NOMO-1 treated with dmso at 0.1 percent for 144 hours (cell line): ENCODE measurements around the gene WDR46.
"Not testable (repeated sequence)": the region's sequence is repeated elsewhere in the genome, so short reads cannot be mapped to it uniquely, and the experiment has no call there.

Source experiments
- DNase-seq: peaks from one replicate; lab custom pipeline; 2025; ENCODE audit not compliant: unreplicated experiment; lab: John Stamatoyannopoulos, UW

The WDR46 gene

DNA sequence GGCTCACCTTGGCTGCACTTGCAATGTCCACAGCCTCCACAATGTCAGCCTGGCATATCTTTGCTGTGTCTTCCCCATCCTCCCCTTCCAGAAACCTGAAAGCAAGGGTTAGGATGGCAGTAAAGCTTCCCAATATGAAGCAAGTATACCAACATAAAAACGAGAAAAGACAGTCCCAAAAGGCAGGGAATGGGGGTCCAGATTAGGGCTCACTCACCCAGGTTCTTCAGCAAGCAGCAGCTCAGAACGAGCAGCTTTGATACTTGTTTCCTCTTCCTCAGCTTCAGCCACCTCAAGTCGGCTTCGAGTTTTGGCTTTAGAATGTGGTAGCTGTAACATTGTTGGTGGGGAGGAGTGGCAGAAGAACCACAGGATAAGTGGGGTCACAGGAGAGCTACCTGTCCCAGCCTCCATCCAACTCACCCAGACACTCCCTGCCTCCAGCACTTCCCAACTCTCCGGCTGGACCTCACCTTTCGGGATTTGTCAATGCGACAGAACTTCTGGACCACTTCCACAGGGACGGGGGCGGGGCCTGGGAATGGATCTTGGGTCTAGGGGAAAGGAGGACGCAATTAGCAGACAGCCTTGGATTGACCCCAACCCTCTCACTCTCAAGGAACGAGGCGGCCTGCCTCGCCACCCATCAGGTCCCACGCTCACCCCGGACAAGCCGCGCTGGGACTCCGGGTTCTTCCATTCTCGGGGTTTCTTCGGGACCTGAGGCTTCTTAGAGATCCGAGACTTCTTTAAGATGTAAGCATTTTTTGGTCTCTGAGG, 708 bp downstream of the WDR46 start:
- DNase-seq: no peak

DNA sequence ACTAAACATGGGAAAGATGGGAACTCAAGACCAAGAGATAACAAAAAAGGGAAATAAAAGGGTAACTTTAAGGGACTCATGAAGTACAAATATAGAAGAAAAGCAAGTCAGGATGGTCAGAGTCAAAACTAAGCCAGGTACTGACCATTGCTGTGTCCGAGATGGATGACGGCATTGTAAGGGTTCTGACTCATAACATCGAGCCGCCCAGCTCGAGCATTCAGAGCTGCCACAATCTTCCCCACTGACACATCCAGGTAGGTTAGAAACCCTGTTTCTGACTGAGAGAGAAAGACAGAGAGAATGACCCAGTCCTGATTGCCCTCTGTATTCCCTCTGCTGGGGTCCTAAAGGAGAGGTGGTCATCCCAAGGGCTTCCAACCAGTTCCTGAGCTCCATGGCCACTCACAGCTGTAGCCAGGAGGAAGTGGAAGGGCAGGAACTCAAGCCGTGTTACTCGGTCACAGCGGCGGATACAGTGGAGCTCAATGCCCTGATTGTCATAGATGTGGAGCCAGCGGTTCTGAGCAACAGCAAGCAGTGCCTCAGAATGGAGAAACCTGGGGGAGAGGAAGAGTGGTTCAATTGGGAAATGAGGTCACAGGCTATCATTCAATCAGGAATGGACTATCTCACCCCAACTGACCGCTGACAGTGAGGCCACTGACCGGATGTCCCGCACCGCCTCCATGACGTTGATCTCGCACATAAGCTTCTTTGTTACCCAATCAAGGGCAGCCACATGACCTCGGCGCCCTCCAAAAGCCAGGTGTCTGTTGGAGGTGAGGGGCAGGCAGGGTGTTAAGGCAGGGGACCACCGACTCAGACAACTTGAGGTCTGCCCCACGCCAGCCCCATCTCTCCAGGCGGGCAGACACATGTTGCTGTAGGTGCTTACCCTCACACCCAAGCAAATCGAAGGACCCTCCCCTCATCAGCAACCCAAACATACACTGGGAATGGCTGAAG, 1.8 kb downstream of the WDR46 start:
- no peak for DNase-seq

DNA sequence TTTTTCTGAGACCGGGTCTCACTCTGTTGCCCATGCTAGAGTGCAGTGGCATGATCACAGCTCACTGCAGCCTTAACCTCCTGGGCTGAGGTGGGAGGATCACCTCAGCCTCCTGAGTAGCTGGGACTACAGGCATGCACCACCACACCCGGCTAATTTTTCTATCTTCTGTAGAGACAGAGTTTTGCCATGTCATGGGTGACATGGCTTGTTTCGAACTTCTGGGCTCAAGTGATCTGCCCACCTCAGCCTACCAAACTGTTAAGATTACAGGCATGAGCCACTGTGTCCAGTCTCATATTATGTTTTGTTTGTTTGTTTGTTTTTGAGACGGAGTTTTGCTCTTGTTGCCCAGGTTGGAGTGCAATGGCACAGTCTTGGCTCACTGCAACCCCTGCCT, 3.8 kb downstream of the WDR46 start:
- DNase-seq: not testable (repeated sequence)

DNA sequence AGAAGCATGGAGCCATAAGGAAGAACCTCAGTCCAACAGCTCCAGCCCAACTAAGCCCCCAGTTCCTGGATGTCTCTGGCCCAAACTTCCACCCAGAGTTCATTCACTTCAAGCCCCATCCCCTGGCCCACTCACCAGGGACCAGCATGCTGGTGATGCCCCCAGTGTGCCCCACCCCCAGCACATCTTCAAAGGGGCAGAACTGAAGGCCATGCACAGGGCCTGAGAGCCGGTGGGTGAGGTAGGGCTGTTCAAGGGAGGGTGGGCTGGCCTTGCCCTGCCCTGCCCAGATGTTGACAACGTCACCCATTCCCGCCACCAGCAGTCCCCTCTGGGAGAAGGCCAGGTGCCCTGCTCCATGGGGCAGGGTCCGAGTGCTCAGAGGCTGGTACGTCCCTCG, 8.5 kb downstream of the WDR46 start:
- no peak for DNase-seq

DNA sequence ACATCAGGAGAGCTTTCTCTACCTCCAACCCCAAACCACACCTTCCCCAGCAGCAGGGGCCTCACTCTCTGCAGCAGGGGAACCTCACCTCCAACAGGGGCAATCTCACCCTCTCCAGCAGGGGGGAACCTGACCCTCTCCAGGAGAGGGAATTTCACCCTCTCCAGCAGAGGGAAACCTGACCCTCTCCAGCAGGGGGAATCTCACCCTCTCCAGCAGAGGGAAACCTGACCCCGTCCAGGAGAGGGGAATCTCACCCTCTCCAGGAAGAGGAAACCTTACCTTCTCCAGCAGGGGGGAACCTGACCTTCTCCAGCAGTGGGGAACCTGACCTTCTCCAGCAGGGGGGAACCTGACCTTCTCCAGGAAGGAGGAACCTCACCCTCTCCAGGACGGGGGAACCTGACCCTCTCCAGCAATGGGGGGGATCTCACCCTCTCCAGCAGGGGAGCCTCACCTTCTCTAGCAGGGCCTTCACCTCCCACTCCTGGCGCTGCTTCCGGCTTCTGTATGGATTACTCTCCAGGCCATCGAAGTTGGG, 9.0 kb downstream of the WDR46 start:
- DNase-seq: no peak

DNA sequence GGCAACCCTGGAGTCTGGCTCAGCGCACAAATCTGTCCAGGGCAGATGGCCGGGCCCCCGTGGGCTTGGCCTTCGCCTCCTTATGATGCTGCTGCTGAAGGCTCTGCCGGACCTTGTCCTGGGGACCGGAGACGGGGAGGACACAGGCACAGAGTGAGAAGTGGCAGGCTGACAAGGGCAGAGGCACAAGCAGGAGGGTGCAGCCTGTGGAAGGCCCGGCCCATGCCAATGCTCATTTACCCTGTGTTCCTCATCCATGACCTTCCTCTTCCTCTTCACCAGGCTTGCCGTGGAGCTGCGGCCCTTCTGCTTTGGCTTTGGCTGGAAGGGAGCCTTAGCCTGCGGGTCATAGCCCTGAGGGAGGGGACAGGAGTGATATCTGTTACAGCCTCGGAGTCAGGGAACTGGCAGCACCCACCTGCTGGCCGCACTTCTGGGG, 9.8 kb downstream of the WDR46 start:
- DNase-seq: no peak

DNA sequence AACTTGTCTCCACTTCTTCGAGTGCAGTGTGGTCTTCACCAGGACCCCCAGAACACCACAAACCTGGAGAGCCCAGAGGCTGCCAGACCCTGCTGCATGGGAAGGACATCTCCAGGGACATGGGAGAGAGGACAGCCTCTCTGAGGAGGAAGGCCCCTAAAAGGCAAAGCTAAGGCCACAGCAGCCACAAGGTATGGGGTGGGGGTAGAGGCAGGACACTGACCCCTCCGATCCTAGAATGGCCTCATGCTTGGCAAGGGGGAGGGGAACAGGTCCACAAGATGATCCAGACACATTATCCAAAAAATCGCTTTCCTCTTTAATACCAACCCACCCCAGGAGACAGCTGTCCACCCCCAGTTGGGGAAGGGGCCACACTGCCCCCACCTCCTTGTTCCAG, 10.2 kb downstream of the WDR46 start:
- DNase-seq: no peak

DNA sequence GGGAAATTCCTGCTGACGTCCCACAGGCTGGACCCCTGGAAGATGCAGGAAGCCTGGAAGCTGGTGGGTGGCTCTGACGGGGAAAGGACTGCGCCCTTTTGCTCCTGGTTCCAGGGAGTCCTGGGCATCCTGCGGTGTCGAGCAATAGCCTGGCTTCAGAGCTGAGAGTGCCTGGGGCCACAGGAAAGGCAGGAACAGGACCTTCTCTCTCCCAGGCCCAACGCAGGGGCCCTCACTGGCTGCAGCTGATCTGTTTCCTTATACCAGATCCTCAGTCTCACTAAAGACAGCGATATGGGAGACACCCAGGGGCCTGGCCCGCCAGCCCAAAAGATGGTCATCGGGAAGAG, 10.7 kb downstream of the WDR46 start:
- no peak for DNase-seq

DNA sequence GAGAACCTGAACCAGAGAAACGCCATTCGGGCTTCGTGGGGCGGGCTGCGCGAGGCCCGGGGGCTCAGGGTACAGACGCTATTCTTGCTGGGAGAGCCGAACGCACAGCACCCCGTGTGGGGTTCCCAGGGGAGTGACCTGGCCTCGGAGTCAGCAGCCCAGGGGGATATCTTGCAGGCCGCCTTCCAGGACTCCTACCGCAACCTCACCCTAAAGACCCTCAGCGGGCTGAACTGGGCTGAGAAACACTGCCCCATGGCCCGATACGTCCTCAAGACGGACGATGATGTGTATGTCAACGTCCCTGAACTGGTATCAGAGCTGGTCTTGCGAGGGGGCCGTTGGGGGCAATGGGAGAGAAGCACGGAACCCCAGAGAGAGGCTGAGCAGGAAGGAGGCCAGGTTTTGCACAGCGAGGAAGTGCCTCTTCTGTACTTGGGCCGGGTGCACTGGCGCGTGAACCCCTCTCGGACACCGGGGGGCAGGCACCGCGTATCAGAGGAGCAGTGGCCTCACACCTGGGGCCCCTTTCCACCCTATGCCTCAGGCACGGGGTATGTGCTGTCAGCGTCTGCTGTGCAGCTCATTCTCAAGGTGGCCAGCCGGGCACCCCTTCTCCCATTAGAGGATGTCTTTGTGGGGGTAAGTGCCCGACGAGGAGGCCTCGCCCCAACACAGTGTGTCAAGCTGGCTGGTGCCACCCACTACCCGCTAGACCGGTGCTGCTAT, 11.2 kb downstream of the WDR46 start:
- DNase-seq: no peak

GRCh38 chr6:33276864-33277662, 12.0 kb downstream of the WDR46 start, which contains the start of gene B3GALT4:
Gene B3GALT4 (plus strand): TSS chr6:33277123. CDS start chr6:33277420, 297 bp downstream.
- DNase-seq: peak; percentile 69

DNA sequence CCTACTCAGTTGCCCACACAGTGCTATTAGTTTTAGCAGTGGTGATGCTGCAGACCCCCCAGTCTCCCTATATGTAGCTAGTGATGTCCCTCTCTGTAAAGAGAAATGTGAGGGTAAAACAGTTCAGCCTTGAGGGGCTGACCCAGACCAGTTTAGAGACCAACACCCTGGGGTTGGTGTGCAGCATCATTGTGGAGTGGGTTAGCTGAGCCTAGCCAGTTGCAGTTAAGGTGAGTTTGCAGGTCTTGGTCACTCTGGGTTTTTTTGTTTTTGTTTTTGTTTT, 12.5 kb downstream of the WDR46 start:
- DNase-seq: no peak

- not testable (repeated sequence) for DNase-seq
Measured at GRCh38 chr6:33275795-33276580, 13.1 kb downstream of the WDR46 start.

DNA sequence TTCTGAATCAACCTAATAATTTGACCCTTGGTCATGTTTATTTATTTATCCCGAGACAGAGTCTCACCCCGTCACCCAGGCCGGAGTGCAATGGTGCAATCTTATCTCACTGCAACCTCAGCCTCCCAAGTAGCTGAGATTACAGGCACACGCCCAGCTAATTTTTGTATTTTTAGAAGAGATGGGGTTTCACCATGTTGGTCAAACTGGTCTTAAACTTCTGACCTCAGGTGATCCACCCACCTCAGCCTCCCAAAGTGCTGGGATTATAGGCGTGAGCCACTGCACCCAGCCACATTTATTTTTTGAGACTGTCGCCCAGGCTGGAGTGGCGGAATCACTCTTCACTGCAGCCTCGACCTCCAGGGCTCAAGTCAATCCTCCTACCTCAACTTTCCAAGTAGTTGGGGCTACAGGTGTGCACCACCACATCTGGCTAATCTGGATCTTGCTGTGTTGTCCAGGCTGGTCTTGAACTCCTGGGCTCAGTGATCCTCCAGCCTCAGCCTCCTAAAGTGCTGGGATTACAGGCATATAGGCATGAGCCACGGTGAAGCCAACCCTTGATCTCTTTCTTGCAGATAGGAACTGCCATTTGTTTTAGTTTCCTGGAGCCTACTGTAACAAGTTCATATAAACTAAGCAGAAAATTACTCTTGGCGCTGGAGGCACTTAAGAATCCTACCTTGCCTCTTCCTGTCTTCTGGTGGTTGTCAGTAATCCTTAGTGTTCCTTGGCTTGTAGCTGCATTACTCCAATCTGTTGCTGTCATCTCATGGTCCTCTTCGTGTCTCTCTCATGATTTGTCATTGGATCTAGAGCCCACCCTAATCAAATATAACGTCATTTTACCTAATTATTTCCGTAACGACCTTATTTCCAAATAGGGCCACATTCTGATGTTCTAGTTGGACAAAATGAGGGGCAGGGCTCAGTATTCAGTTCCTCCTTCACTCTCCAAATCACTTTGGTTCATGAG, 14.8 kb downstream of the WDR46 start:
- no peak for DNase-seq

- DNase-seq: no peak
Measured at GRCh38 chr6:33273129-33273923, 15.7 kb downstream of the WDR46 start.

GRCh38 chr6:33272275-33273128, 16.5 kb downstream of the WDR46 start:
- DNase-seq: no peak

DNA sequence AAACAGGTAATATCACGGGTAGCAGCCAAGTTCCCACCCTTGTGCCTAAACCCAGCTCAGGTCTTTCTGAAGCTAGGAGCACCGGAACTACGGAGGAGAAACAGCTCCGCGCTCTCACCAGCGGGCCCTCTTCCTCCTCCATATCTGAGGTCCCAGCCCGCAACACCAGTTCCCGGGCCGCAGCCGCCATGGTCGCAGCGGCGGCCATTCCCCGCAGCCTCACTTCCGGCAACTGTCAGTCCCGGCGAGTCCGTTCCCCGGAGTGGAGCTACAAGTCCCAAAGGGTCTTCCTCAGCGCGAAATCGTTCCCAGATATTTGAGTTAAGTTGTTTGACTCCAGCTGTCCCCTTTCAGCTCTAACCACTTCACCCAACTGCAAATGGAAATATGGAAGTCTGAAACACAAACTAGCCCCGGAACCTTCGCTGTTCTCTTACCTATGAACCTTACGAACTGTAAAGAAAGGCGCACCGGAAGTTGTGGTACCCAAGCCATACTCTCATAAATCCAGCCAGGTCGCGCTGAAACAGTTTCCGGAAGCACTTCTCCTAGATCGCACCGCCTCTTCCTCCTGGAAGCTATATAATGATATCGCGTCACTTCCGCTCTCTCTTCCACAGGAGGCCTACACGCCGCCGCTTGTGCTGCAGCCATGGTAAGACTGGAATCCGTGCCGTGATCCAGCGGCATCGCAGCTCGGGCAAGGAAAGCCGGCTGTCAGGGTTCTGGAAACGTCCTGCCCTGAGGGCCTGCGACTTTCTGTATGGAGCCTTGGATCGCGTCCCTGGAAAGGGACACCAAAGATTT, 17.4 kb downstream of the WDR46 start, which contains the start of the genes RPS18 and VPS52:
Gene RPS18, plus strand, starts transcription at position 608 of the 807 bp plus-strand sequence. Its CDS starts 45 bp downstream, at position 653.
Gene VPS52, minus strand, starts transcription at position 409 of the 807 bp plus-strand sequence. Its CDS starts 201 bp downstream, at position 208.
- DNase-seq: peak; percentile 91
